Psoas muscle (tissue), 8 donors: Measurements from ENCODE around the gene AP1G1. TPM values are rescaled to one million over a fixed set of nuclear protein-coding genes. Genes with fewer than 3 reads are reported as not detected.

Source experiments
- ATAC-seq, 4 donors: fragments of 200-7000 bp; cut with Tn5 transposase; one replicate each; pipeline ENCODE4 v1.9.1; 2020; ENCODE audit warnings: moderate library complexity in 3 of 4, mild to moderate bottlenecking in 2 of 4
- DNase-seq, 2 donors: peaks; one replicate each; pipeline ENCODE4 v3.0.0-alpha.2; 2020
- H3K27ac ChIP-seq: fragments of 200-600 bp; one replicate; pipeline ENCODE4 v1.8.0; 2022
- H3K27me3 ChIP-seq, 3 donors: fragments of 200-600 bp in 1 of 3; one replicate each; pipeline versions ENCODE4 v1.6.1 to v1.8.0; 2013 to 2022; ENCODE audit warnings: low read length in 2 of 3, mild to moderate bottlenecking in 2 of 3, moderate library complexity in 1 of 3; ENCODE audit not compliant: insufficient read depth in 3 of 3
- H3K36me3 ChIP-seq, 2 donors: fragments of 200-600 bp in 1 of 2; one replicate each; pipeline versions ENCODE4 v1.6.1 to v1.8.0; 2013 to 2022; ENCODE audit warnings: low read depth in 1 of 2, mild to moderate bottlenecking in 1 of 2, moderate library complexity in 1 of 2; ENCODE audit not compliant: insufficient read depth in 1 of 2
- H3K4me1 ChIP-seq: fragments of 200-600 bp; one replicate; pipeline ENCODE4 v1.8.0; 2022
- H3K4me3 ChIP-seq: fragments of 200-600 bp; one replicate; pipeline ENCODE4 v1.8.0; 2022; ENCODE audit warnings: mild to moderate bottlenecking
- H3K9me3 ChIP-seq: fragments of 200-600 bp; one replicate; pipeline ENCODE4 v1.8.0; 2022
- CTCF ChIP-seq: fragments of 200-600 bp; IDR thresholded peaks from one replicate; pipeline ENCODE4 v1.8.0; 2022; ENCODE audit warnings: antibody characterized with exemption
- WGBS, 3 donors: extraction: QIAGEN DNeasy Blood & Tissue Kit; methylation state at CpG; one replicate each; pipeline versions ENCODE4 v1.1.6 to v1.1.7; 2013; 5-methylcytosine and 5-hydroxymethylcytosine counted together
- intact Hi-C, 2 donors: fragments of 100-400 bp; cut with DNase I; formaldehyde crosslinking; loops; one replicate each; pipeline versions ENCODE4 v1.11.0 to v1.14.2; 2022
- polyA plus RNA-seq, 3 donors: library from polyadenylated mRNA; stranded (reverse); fragments of 200-250 nt; gene quantifications; one replicate each; pipeline ENCODE4 v1.2.3, GENCODE V29; 2013
- total RNA-seq, 4 donors: library from RNA; stranded (reverse); fragmentation: NEBNext Ultra II Directional in 2 of 4; extraction: Animal tissue kit (Norgen Biotek cat#: 25700) in 2 of 4; gene quantifications; one replicate each; pipeline versions ENCODE4 v1.2.1 to v1.2.4, GENCODE V29; 2021 to 2023
- donor health status: healthy with polysubstance abuse.
- donor health status: DM: no; HTN: no; CAD: no; lungs with moderate emphysema.
- donor health status: Bipolar disorder and iron deficiency.
- donor health status: healthy.
- donor health status: DM: yes; HTN: yes; CAD: no.
- donor health status: DM: no; HTN: no; CAD: no.
- donor health status: DM: no; HTN: no; CAD: no.
- donor health status: DM: yes; HTN: yes; CAD: no.

AP1G1 gene
- total and polyA plus RNA-seq, 7 donors, result 19.7 to 69.8 (median 60.6) TPM

- H3K27me3 ChIP-seq, result no peaks in the 10 kb centered on the region
- ATAC-seq (no peak), DNase-seq (no peak)
- H3K4me3 ChIP-seq, result no peak overlapping the region
- no peak overlapping the region for H3K27ac ChIP-seq
- 90 to 92% (median 91%) methylated on average over 2 of the region's 2 CpGs for WGBS, 3 donors
- TF ChIP-seq CTCF, result no peak
- H3K9me3 ChIP-seq, result no peaks in the 10 kb centered on the region
- H3K36me3 ChIP-seq, result peaks cover 6 to 90% of the 10 kb centered on the region in 2 donors
- no peaks in the 10 kb centered on the region for H3K4me1 ChIP-seq
- intact Hi-C loops, result no loop called here
Measured at GRCh38 chr16:71681360-71681759, 127.3 kb downstream of the AP1G1 start.

Other genes with a start within 250 kb of the AP1G1 start
- gene TAT, start 231.7 kb downstream of the AP1G1 start, total RNA-seq, result under 1 TPM in 2 of 4 donors, not detected in 2; 0.17 to 0.26 TPM
- gene TAT, start 231.7 kb downstream of the AP1G1 start, polyA plus RNA-seq, result not detected
- not detected for gene MARVELD3, start 182.7 kb downstream of the AP1G1 start, total RNA-seq
- gene MARVELD3, start 182.7 kb downstream of the AP1G1 start, polyA plus RNA-seq, result under 1 TPM in 2 of 3 donors, not detected in 1; 0.01 to 0.10 TPM
- gene PHLPP2, start 84.1 kb downstream of the AP1G1 start, total RNA-seq, result 1 to 10 TPM; 3.7 to 5.2 (median 4.3) TPM
- gene PHLPP2, start 84.1 kb downstream of the AP1G1 start, polyA plus RNA-seq, result 1 to 10 TPM in 2 of 3 donors, under 1 TPM in 1; 0.96 to 2.9 (median 1.0) TPM
- 10 to 100 TPM; 18.1 to 28.0 (median 22.4) TPM for gene ATXN1L, start 37.1 kb upstream of the AP1G1 start, total RNA-seq
- gene ATXN1L, start 37.1 kb upstream of the AP1G1 start, polyA plus RNA-seq, result 10 to 100 TPM in 1 of 3 donors, 1 to 10 TPM in 2; 5.9 to 20.1 (median 5.9) TPM
- 1 to 10 TPM; 3.1 to 6.1 (median 4.3) TPM for gene ZNF821, start 75.3 kb upstream of the AP1G1 start, total RNA-seq
- gene ZNF821, start 75.3 kb upstream of the AP1G1 start, polyA plus RNA-seq, result 1 to 10 TPM in 2 of 3 donors, under 1 TPM in 1; 0.87 to 4.7 (median 3.0) TPM
- 100 to 1,000 TPM in 1 of 4 donors, 10 to 100 TPM in 3; 69.2 to 111 (median 81.6) TPM for gene IST1, start 86.7 kb upstream of the AP1G1 start, total RNA-seq
- gene IST1, start 86.7 kb upstream of the AP1G1 start, polyA plus RNA-seq, result 100 to 1,000 TPM in 1 of 3 donors, 10 to 100 TPM in 2; 72.5 to 115 (median 85.4) TPM
- gene PKD1L3, start 191.6 kb upstream of the AP1G1 start, total RNA-seq, result under 1 TPM in 3 of 4 donors, not detected in 1; 0.04 to 0.13 (median 0.08) TPM
- under 1 TPM in 1 of 3 donors, not detected in 2; 0.03 TPM for gene PKD1L3, start 191.6 kb upstream of the AP1G1 start, polyA plus RNA-seq
- gene DHODH, start 199.9 kb upstream of the AP1G1 start, total RNA-seq, result 10 to 100 TPM in 1 of 4 donors, 1 to 10 TPM in 3; 7.3 to 12.5 (median 8.8) TPM
- gene DHODH, start 199.9 kb upstream of the AP1G1 start, polyA plus RNA-seq, result 10 to 100 TPM in 2 of 3 donors, 1 to 10 TPM in 1; 7.6 to 13.4 (median 10.9) TPM
- gene HP, start 245.7 kb upstream of the AP1G1 start, total RNA-seq, result 10 to 100 TPM in 2 of 4 donors, 1 to 10 TPM in 2; 2.6 to 17.3 (median 7.2) TPM
- 10 to 100 TPM in 1 of 3 donors, 1 to 10 TPM in 2; 2.3 to 13.0 (median 9.3) TPM for gene HP, start 245.7 kb upstream of the AP1G1 start, polyA plus RNA-seq